GM19438 (cell line): Measurements from ENCODE around the gene CEPT1.
A peak's percentile ranks its signal among the peaks of the same experiment; 100 is the strongest.
"Not testable (repeated sequence)": the region's sequence is repeated elsewhere in the genome, so short reads cannot be mapped to it uniquely, and the experiment has no call there.

Source experiments
- ATAC-seq: cut with Tn5 transposase; IDR thresholded peaks from one replicate; pipeline ENCODE4 v1.9.1; 2021; ENCODE audit warnings: low read depth; ENCODE audit not compliant: unreplicated experiment

Gene CEPT1

DNA sequence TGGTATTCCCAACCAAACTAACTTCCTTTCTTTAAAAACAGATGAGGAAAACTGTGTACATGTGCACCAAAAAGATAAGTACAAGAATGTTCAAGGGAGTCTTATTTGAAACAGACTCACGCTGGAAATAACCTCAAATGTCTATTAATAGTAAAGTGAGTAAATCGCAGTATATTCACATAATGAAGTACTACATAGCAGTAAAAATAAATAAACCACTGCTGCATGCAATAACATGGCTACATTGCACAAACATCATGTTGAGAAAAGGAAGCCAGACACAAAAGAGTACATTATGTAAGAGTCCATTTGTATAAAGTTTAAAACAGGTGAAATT is 65.7 kb downstream of the CEPT1 start:
- ATAC-seq, result no peak

DNA sequence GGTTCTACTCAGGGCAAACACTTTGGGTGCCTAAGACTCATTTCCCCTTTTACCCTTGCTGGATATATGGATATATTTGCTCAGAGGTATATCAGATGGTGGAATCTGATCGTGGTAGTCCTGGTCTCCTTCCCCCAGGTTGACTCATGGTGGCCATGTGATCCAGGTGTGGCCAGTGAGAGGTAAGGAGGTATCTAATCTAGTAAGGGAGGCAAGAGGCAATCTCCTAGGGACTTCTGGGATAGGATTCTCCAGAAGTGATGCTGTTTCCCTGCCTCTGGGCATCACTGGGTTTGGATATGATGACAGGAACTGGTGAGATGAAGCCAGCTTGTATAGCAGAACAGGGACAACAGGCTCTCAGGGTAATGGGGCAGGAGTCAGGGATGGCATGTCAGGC is 68.9 kb downstream of the CEPT1 start:
- no peak for ATAC-seq

DNA sequence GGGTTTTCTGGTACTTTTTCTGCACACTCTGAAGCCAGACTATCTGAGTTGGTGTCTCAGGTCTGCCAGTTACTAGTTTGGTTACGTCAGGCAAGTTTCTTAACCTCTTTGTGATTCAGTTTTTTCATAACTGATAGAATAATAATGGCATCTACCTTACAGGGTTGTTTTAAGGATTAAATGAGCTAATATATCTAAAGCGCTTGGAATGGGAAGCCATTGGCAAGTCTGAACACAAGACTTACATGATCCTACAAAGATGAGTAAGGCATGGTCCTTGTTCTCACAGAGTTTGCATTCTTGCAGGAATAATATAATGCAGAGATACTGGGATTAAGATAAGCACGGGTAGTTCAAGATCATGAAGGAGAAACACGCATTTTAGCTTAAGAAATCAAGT is 69.6 kb downstream of the CEPT1 start:
- ATAC-seq, result no peak

DNA sequence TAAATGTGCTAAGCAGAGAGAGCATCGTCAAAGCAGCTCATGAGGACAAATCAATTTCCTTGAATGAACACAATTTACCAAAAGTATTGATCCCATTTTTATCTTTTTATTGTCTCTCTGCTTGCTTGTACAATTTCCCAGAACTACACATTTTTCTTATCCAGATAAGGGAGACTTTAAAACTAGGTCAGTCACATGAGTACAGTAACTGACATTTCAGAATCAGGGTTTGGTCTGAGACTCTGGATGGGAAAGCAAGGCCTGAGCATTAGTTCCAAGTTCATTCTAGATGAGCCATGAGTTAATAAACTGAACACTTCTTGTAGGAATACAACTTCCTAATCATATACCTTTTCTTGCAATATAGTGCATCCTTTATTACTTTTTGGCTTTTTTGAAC is 71.9 kb downstream of the CEPT1 start:
- no peak for ATAC-seq

- no peak for ATAC-seq
Observed at GRCh38 chr1:111212634-111213335, 72.8 kb downstream of the CEPT1 start.

GRCh38 chr1:111213412-111213811 is 73.4 kb downstream of the CEPT1 start:
- ATAC-seq, result no peak

GRCh38 chr1:111214074-111214801 is 74.2 kb downstream of the CEPT1 start:
- ATAC-seq, result no peak

GRCh38 chr1:111214884-111215283 is 74.9 kb downstream of the CEPT1 start:
- no peak for ATAC-seq

GRCh38 chr1:111215285-111215684 is 75.3 kb downstream of the CEPT1 start:
- not testable (repeated sequence) for ATAC-seq

GRCh38 chr1:111216751-111217150 is 76.7 kb downstream of the CEPT1 start:
- no peak for ATAC-seq

GRCh38 chr1:111217183-111217910 is 77.3 kb downstream of the CEPT1 start:
- ATAC-seq, result no peak

DNA sequence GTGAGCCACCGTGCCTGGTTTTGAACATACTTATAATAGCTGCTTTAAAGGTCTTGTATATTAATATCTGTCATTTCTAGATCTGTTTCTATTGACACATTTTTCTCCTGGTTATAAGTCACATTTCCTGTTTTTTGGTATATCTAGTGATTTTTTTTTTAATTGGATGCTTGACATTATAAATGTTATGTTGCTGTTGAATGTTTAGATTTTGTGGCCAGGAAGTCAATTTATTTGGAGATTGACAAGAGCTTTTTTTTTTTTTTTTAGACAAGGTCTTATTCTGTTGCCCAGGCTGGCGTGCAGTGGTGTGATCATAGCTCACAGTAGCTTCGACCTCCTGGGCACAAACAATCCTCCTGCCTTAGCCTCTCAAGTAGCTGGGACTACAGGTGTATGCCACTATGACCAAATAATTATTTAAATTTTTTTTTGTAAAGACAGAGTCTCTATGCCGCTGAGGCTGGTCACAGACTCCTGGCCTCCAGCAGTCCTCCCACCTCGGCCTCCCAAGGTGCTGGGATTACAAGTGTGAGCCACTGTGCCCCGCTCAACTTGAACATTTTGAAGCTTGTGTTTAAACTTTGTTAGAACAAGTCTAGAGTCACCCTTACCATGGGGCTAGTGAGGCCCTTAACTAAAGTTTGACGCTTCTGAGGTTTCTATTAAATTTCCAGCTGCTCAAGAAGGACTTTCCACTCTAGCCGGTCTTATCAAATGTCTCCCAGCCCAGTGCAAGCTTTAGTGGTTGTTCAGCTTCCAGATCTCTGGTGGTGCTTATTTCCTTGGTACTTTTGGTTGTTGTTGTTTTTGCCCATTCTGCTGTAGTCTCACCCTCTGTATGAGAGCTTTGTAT is 78.9 kb downstream of the CEPT1 start:
- ATAC-seq, result no peak

DNA sequence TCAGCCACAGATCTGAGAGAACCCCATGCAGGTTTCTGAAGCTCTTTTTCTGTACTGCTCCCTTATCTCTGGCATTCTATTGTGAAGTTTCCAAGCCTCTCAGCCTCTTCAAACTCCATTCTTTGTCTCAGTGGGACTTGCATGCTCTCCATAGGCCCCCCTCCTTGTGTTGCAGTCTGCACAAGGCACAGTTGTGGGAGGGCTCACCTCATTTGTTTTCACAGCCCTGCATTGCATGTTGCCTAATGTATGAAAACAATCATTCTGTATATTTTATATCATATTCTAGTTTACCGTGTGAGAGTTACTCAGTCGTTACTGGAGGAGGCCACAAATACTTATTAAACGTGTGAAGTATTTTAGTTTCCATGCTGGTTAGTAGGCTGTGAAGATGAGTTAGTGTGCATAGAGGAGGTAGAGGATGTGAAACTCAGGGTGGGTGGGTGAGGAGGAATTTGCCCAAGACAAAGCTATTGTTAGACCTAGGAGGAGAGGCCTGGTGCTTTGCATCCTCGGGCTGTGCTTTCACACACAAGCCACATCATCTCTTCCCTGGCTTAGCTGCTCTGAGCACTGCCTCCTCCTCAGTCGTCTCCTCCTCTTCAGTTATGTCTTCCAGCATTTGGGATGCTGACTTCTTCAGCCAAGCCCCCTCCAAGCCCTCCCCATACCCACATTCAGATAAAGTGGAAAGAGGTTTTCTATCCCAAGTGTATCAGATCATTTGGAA is 79.7 kb downstream of the CEPT1 start:
- ATAC-seq, result peak; percentile 27

DNA sequence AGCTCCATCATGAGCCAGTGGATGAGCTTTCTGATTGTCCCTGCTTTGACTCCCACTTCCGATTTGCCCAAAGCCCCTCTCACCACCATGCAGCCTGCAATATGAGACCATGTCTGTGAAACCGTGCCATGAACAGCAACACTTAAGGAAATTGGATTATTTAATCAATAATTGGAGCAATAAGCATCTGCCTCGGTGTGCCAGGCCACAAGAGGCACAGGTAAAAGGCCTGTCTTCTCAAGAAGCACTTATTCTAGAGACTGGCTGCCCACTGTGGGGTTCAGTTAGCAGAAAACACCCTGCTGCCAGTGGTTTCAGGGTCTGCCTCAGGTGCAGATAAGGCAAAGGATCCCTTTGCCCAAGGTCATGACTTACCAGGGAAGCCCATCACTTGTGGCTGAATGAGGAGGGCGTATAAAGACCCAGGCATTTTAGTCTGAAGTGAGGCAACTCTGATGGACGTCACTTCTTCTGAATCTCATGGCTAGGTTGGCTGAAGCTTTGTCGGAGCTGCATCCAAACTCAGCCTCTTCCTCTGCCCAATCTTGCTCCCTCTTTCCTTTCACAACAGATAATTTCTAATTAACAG is 80.4 kb downstream of the CEPT1 start:
- no peak for ATAC-seq

DNA sequence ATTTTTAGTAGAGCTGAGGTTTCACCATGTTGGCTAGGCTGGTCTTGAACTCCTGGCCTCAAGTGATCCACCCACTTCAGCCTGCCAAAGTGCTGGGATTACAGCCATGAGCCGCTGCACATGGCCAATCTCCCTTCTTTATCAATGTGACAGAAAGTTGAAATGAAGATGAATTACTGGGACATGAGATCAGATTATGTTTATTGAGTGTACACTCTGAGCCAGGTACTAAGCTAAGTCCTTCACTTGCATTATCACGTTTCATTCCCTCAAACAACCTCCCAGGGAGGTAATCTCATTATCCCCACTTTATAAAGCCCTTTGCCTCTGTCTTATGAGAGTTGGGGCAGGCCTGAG is 81.2 kb downstream of the CEPT1 start:
- ATAC-seq, result no peak

DNA sequence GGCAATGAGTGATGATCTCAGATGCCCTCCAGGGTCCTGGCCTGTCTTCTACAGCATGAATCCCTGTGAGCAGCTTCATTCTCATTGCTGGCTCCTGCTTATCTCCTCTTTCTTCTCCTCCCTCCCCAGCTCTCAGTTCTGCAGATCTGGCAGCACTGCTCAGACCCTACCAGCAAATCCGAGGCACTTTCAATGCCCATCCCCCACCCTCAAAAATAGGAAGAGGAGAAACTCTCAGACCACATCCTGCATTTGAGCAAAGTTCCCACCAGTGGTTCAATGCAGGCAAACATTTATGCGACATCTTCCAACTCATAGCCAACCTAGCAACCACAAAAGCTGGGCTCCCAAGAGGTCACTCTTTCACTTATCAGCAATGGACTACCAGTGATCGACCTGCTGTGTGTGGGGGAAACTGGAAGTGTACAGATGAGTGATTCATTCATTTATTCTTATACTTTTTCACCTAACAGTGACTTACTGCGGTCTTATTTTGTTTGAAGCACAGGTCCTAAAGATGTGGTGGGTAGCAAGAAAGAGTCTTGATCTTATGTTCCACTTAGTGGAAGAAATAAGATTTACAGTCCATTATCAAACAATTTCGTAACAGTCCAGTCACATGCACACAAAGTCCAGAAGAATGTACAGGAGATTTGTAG is 81.7 kb downstream of the CEPT1 start:
- peak; percentile 62 for ATAC-seq

GRCh38 chr1:111222308-111223125 is 82.5 kb downstream of the CEPT1 start:
- ATAC-seq, result peak; percentile 5

DNA sequence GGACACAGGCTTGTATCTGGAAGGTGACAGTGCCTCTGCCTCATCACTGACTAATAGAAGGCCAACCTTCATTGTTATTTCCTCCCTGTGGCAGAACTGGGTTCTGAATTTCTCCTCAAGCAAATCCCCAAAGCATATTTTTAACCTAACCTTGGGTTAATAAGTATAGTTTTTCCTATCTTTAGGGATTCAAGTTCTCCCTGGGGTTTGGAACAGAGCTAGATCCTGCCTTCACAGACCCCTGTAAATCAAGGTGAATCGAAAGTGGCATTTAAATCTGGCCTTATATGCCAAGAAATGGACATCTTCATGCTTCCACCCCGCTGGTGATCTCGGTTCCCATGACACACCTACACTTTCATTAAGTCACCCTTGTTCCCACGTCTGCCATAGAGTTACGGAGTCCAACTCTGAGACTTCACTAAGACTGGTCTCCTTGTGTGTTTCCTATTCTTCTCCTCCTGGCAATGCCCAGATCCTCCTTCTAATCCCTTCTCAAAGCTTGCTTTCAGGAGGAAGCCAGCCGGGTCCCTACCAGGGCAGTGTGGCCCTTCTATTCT is 83.2 kb downstream of the CEPT1 start:
- no peak for ATAC-seq
